HG03280 (cell line): ENCODE data around the gene EBF3.

Source experiments
- ATAC-seq: cut with Tn5 transposase; IDR thresholded peaks from one replicate; pipeline ENCODE4 v1.9.1; 2021; ENCODE audit warnings: mild to moderate bottlenecking, moderate library complexity; ENCODE audit not compliant: unreplicated experiment

Gene EBF3

DNA sequence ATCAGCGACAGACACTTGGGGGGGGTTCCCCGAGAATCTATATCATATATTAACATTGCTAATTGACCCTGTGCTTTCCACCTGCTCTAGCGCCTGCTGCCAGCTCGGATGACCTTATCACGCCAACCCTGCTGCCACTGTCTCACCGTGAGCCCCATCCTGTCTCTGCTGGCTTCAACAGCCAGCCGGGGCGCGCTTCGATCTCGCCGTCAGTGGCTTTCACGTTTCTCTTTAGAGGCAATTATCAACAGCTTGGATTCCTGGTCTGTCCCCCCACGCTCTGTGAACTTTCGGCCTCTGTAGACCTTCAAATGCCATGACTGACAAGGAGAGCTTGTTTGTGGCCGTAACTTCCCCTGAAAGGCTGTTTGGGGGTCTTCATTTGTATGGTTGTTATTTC lies 123.0 kb downstream of the EBF3 start:
- ATAC-seq = no peak

DNA sequence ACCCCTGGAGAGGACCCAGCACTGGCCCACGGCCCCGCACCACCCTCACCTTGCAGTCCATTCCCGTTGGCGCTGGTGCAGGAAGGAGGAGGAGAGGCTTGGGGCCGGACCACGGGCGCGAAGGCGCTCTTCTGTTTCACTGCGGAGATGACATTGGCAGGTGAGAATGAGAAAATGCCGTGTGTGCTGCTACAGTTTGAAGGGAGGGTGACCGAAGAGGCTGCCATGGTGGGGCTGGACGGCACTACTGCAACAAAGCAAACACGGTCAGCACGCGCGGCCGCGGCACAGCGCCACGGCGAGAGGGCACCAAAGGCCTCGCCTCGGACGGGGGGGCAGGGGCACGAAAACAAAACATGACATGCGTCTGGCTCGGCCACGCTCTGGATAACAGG lies 123.9 kb downstream of the EBF3 start:
- no peak for ATAC-seq

GRCh38 chr10:129839285-129840195 lies 124.5 kb downstream of the EBF3 start:
- ATAC-seq = no peak

- no peak for ATAC-seq
Measured at GRCh38 chr10:129838794-129839193, 125.3 kb downstream of the EBF3 start.

GRCh38 chr10:129837909-129838582 lies 126.0 kb downstream of the EBF3 start:
- no peak for ATAC-seq

DNA sequence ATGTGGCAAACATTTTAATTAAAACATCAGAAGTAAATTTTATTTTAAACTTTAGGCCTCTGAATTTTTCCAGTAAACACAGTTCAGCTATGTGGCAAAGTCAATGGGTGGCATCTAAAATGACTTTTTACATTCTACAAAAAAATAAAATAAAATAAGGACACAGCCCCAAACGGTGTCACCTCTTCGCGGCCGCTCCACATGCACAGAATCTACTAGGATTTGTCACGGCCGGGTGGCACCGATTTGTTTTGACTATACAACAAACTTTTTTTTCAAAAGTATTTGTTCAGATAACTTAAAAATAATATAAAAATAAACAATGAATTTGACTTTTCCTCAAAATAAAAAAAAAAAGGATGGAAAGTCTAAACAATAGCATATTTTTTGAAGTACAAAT lies 127.8 kb downstream of the EBF3 start:
- no peak for ATAC-seq

DNA sequence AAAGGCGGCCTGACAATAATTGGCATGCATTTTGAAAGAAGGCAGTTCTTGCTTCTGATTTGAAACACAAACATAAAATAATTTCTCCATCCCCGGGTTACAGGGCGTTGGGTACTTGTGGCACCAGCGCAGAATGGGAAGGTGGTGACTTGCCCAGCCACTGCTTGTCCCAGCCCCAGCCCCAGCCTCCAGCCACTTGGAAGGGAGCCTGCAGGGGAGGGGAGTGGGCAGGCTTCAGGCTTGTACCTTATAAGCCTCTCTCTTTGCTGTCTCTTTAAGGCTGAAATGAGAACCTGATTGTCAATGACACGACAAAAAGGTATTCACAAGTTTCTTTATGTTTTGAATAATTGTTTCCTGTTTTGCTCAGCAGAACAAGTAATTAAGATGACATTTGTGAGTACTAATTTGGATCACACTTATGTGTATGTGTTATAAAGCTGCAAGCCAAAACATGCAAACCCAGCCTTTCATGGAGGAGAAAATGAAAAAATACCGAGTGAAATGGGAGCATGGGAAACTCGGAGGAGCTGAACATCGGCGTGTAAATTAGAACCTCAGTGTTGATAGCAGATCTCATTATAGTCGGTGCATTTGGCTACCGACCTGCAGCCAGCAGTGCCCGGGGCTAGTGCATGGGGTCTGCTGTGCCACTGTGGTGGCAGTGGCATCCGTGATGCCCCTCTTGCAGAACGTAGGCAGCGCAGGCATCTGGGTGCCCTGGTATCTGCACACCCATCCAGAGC lies 129.9 kb downstream of the EBF3 start:
- no peak for ATAC-seq

DNA sequence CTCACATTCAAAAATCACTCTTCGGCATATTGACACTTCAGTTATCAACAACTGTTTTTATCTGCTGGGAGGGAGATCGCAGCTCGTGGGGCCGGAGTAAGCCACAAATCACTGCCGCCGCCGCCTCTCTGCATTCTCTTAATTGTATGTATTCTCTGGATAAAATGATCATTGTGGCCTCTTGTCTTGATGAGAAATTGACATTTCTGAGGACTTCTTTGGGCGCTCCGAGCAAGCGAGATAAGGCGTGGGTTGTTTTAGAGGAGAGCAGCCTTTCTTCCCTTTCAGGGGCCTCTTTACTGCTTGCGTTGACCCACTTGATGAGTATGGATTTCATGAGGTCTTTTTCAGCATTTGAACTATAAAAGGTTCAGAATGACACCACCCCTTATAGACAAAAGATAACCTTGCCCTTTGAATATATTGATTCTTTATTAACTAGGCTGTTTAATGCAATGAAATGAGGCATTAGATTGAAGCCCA lies 130.6 kb downstream of the EBF3 start:
- no peak for ATAC-seq

- ATAC-seq = no peak
Measured at GRCh38 chr10:129832573-129833467, 131.3 kb downstream of the EBF3 start.

- ATAC-seq = no peak
Measured at GRCh38 chr10:129831150-129831549, 132.9 kb downstream of the EBF3 start.

GRCh38 chr10:129825826-129826225 lies 138.2 kb downstream of the EBF3 start:
- ATAC-seq = no peak

DNA sequence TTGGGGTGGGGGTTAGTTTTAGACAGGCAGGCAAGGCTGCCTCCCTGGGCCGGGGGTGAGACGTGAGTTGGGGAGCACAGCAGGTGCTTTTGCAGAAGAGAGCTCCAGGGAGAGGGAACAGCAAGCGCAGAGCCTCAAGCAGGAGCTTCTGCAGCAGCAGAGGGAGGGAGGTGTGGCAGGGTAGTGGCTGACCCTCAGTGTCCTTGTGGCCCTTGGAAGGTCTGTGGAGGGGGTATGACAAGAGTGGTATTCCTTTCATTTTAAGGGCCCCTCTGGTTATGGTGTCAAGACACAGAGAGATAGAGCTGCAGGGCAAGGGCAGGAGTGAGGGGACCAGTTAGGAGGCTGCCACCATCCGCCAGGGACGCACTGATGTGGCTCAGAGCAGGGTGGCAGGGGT lies 138.9 kb downstream of the EBF3 start:
- ATAC-seq = no peak

DNA sequence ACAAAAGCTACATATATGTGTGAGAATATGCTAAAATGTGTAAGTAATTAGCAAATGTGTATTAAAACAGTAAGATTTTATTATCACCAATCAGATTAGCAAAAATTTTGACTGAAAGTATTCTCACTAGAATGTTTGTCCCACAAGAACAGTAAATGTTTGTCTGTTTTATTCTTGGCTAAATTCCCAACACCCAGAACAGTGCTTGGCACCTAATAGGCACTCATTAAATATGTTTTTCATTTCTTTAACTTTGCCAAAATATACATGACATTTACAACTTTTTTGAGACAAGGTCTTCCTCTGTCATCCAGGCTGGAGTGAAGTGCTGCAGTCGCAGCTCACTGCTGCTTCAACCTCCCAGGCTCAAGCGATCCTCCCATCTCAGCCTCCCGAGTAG lies 143.6 kb downstream of the EBF3 start:
- no peak for ATAC-seq

DNA sequence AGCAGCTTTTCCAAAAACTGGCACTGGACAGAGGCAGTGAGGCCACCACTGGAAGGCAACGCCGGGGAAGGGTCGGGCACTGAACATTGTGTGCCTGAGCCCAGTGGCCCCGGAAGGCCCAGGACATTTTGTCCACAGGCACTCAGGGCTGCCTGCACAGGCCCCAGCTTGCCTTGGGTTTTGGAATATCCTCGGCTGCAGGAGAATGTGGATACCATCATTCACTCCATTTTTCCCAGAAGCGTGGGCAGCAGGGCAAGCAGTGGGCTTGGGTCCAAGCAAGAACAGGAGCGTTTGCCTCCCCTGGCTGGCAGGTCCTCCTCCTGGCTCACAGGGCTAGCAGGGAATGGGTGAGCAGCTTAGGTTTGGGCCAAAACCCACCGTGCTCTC lies 147.4 kb downstream of the EBF3 start:
- ATAC-seq = no peak

DNA sequence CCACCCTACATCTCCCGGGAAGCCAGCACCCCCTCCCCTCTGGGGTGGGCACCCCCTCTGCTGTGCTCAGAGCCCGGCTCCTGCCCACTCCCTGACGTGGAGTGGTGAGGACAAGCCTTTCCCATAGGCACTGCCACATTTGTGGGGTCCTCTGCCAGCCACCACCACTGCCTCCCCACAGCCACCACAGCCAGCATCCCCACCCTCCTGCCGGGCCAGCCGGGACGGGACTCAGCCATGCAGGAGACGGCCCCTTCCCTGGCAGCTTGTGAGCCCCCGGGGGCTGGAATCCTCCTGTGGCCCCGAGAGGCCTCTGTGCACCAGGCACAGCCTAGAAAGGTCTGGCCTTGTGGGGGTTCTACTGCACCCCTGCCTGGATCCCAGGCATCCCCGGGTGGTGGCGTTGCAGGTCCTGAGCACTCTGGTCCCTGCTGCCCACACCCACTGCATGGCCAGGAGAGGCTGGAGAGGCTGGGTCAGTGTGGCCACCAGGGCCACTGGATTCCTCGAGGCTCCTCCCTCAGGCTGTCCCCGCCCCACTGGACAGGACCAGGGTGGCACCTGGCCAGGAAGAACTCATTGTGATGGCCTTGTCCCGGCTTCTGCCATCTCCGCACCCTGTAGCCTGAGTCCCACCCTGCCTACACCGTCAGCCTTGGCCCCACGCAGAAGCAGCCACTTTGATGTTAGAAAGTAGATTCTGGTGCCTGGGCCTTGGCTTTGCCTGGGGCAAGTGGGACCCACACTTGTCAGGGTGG lies 148.0 kb downstream of the EBF3 start:
- ATAC-seq = no peak

DNA sequence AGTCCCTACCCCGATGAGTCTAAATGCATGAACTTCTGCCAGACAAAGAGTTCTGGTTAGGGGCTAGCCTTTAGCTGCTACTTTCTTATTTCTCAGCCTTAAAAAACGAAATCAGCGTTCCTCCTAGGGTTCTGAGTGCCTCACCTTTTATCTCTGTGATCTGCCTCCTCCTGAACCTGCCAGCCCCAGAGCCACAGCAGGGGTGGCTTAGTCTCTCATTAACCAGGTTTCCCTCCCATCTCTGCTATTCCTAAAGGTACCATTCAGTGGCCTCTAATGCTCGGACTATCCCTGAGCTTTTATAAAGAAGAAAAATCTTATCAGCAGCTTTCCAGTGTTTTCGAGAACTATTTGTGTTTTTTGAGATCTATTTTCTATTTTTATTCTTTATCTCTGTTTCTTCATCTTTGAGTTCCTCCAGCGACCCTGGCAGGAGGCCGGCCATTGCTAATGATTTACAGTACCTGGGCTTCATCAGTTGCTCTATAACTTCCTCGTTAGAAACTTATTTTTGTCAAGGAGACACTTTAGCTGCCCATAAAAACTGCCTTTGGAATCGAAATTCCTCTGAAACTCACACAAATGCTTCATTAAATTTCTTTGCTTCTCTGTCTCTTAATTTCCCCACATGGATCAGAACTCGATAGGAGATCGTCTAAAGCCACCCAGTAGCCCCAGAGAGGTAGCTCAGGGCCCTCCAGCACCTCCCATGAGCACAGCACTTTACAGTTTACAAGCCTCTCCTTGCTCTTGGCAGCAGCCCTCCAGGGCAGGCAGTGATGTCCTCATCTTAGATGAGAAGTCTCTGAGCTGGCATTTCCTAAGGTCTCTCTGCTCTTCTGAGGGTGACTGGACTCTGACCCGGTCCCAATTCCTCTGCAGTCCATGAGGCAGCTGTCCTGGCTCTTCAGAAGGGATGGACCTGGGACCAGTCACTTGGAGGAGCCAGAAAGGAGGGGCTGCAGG lies 149.1 kb downstream of the EBF3 start:
- ATAC-seq = no peak

DNA sequence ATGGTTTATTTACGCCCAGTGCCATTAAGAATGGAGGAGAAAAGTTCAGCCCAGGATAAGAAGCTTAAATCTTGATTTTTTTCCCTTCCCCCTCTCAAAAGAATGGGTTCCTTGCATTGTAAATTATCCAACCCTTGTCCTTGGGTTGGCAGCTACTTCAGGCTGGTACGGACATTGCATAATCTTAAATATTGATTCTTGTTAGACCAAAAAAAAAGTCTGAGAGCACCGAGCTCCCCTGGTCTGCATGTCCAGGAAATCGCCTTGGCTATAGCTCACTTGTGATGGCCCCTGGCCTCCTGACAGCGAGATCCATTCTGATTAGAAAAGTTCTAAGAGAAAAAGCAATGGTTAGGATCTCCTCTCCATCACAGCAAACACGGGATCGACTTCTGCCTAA lies 151.7 kb downstream of the EBF3 start:
- ATAC-seq = no peak

- no peak for ATAC-seq
Measured at GRCh38 chr10:129811208-129811607, 152.9 kb downstream of the EBF3 start.

DNA sequence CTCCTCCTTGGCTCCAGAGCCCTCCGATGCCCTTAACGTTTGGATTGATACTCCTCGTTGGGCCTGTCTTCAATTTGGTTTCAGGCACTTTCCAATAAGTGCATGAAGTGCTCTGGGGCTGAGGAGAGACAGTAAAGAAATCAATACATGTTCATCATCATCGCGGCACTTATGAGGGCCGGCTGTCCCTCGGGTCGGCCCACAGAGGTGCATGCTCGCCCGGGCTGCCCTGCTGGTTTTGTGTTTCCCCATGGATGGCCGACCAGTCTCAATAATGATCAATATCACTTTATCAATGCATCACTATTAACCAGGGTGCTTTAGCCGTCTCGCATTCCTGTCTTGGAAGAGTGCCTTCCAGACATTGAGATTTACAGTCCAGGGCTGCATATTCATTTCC lies 154.2 kb downstream of the EBF3 start:
- no peak for ATAC-seq
